ENCODE results near the gene COLEC11.
A peak's percentile ranks its signal among the peaks of the same experiment; 100 is the strongest.
"Not testable (repeated sequence)": the region's sequence is repeated elsewhere in the genome, so short reads cannot be mapped to it uniquely, and the experiment has no call there.

COLEC11 gene

DNA sequence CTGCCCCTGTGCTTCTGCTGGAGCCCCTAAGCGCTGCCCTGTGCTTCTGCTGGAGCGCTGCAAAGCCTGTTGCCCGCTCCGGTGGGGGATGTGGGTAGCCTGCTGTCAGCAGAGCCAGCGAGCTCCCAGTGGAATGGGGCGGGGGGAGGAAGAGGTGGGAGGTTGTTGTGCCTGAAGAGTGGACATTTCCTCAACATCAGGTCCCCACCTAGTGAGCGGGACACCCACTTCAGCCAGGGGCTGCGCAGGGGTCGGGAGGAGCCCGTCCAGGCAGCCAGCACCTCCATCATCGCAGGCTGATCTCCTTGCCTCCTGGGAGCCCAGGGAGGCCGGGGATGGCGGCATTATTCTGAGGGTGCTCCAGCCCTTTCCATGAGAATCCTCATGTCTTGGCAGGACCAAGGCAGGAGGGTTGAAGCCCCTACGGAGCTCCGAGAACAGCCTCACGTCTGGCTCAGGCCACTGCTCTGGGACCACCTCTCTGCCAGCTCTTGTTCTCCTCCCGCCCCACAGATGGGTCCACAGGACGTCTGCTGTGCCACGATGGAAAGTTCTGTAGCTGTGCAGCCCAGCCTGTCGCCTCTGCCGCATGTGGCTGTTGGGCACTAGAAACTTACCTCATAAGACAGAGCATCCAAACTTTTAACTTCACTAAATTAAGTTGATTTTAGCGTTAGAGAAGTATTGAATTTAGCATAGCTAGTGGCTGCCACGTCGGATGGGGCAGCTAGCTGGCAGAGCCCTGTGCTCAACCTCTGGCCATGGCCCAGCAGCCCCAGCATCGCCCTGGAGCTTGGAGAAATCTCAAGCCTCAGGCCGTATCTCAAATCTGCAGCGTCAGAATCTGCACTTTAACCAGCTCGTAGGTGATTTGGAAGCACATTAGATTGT lies 61.2 kb downstream of the COLEC11 start:
- no peak for DNase-seq

DNA sequence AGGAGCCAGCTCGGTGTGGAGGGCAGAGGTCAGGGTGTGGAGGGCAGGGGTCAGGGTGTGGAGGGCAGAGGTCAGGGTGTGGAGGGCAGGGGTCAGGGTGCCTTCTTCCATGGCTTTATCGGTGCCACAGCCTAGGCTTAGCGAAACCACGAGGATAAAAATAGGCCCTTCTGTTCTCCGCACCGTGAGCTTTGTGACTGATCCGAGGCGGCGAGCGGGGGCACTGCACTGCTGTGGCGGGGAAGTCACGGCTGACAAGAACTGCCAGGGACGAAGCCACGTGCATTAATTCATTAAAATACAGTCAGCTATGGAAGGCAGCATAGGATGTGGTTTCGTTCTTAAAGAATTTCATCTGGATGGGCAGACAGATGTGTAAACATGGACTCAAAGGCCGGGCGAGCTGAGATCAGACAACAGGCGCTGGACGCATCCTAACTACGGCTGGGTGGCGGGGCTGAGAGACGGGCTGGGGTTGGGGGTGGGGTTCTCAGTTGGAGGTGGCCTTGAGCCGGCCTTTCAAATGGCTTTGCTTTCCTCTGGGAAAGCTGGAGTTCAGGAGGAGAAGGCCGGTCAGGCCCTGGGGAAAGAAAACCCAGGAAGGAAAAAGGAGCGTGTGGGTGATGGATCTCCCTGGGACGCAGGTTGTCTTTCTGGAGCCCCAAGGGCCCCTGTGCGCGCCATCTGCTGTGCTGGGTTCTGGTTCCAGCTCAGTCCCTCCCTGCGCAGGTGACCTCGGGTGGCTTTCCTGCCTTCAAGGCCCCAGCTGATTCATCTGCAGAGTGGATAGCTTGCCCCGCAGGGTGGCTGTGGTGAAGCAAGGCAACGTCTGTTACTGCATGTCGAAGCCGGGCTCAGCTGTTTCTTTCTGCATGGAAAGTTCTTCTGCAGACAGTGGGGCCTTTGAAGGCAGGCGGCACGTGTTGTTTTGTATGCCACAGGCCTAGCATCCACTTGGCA lies 62.1 kb downstream of the COLEC11 start:
- peak; percentile 4 for DNase-seq

- no peak for DNase-seq
These were observed 63.0 kb downstream of the COLEC11 start, which contains the start of gene ALLC for GRCh38 chr2:3657881-3658280. Gene ALLC (plus strand): TSS chr2:3658200. CDS start chr2:3671158, 12,958 bp downstream.

GRCh38 chr2:3659447-3660432 lies 64.8 kb downstream of the COLEC11 start:
- DNase-seq = no peak

- DNase-seq = not testable (repeated sequence)
These were observed 65.7 kb downstream of the COLEC11 start for GRCh38 chr2:3660640-3661039.

- no peak for DNase-seq
These were observed 66.3 kb downstream of the COLEC11 start for GRCh38 chr2:3661149-3661660.

- peak; percentile 73 for DNase-seq
These were observed 67.3 kb downstream of the COLEC11 start for GRCh38 chr2:3662239-3662638.

DNA sequence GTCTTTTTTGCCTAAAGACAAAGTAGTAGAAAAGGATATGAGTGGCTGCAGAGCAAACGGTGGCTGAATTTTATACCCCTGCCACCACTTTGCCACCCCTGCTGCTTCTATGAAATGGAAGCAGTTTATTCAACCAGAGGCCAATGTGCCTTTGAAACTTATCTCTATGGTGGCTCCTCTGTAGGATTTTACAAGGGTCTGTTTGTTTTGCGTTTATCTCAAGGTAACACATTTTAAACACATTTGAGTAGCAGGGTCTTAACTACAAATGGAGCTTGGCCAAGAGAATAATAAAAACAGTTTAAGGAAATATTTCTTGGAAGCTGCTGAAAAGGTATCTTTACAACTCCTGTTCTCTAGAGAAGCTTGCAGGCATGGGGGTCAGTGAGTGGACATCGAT lies 69.2 kb downstream of the COLEC11 start:
- DNase-seq = no peak

- no peak for DNase-seq
These were observed 70.0 kb downstream of the COLEC11 start for GRCh38 chr2:3664925-3665324.

DNA sequence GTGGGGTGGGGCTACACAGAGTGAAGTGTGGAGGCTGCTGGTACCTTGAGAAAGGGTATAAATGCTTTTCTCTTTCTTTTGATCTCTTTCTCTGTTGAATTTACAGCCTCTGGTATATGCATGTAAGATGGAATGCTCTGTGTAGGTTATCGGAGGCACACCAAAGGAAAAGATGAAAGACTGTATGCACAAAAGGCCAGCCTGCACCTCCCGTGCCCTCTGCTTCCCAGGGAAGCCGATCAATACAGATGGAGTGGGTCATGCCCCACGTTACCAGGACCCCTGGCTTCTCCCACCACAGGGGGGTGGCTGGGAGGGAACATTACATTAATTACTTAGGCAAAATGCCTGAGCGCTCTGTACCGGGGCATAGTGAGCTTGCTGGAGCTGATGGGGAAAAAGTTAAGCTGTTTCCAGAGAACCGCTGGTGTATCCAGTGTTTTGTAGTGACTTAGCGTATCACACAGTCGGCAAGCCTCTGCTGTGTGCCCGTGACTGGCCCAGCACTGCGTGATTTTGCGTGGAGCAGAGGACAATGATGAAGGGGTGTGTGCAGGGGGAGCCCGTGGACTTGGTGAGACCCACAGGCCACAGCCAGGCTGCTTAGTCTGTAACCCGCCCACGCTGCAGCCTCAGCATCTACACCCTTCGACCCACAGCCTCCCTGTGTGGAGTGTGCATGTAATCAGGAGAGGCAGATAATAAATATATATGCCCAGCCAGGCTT lies 71.1 kb downstream of the COLEC11 start:
- no peak for DNase-seq

DNA sequence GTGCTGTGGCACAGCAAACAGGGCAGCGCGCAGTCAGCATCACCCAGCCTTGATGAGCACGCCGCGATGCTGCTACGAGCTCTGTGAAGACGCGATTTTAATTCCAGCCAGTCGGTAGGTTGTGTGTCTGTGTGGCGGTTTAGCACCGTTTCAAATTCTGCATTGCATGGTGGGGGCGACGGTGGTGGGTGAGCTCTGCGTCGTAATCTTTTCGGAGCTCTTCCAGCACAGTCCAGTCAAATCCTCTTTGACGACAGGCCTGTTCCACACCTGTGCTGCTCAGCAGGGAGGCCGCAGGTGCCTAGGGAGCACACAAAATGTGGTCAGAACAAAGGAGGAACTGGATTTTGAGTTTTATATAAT lies 71.7 kb downstream of the COLEC11 start:
- no peak for DNase-seq

DNA sequence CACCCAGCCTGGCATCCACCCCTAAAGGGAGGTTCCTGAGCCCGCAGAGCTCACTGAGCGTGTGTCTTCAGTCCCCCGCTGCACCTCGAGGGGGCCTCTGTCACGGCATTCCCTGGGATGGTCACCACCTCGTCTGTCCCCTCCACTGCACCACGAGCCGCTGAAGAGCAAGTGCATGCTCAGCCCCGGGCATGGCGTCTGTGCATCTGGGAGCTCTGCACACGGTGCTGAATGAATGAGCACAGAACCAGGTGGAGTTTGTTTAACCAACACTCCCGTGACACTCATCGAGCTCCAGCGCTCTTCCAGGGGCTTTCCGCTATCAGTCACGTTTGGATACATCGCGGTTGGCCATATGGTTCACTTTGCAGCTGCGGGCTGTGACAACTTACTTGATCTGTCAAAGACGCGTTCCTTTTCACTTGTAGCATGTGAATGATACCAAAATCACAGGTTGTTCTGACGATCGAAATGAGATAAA lies 72.3 kb downstream of the COLEC11 start:
- no peak for DNase-seq

DNA sequence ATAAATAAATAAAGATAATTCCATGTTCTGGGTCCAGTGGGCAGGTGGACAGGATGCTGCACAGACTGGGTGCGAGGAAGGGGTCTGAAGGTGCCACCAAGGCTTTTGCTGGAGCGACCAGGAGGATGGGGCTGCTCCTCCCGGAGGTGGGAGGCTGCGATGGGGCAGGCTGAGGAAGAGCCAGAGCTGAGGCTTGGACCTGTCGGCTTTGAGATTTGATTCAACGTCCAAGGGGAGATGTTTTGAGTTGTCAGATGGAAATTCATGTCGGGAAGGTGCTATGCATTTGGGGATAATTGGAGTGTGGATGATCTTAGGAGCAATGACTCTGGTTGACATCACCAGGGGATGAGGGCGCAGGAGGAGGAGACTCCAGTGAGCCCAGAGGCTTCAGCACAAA lies 74.7 kb downstream of the COLEC11 start:
- no peak for DNase-seq

DNA sequence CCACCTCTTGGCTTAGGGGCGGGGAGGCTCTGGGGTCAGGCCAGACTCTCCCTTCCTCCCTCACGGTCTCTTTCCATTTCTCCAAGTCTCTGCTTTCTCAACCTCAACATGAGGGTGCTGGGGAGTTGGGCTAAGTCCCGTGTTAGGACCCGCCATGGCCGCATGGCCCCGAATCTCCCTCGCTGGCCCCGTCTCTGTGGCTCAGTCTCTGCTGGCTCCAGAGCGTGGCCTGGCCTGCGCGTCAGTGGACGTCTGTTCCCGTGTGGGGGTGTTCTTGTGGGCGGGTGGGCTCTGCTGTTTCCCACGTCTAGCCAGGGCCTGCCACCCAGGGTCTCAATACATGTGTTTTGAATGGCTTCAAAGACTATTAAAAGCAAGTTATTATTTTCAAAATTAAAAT lies 75.5 kb downstream of the COLEC11 start:
- DNase-seq = no peak

DNA sequence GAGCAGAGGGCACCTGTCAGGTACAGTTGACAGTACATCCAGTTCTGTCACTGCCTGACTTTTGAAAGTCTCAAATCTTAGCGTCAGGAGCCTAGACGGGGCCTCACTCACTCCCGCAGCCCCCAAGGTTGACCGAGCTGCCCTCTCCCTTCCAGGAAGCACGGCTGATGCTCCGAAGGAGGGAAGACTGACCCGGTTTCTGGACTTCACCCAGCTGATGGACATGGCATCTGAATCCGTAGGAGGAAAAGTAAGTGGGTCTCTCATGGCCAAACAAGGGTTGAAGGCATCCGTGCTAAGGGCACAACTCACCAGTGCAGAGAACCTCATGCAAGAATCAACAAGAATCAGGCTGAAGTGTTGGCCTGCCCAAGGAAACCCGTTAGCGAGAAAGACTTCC lies 76.0 kb downstream of the COLEC11 start:
- DNase-seq = no peak

DNA sequence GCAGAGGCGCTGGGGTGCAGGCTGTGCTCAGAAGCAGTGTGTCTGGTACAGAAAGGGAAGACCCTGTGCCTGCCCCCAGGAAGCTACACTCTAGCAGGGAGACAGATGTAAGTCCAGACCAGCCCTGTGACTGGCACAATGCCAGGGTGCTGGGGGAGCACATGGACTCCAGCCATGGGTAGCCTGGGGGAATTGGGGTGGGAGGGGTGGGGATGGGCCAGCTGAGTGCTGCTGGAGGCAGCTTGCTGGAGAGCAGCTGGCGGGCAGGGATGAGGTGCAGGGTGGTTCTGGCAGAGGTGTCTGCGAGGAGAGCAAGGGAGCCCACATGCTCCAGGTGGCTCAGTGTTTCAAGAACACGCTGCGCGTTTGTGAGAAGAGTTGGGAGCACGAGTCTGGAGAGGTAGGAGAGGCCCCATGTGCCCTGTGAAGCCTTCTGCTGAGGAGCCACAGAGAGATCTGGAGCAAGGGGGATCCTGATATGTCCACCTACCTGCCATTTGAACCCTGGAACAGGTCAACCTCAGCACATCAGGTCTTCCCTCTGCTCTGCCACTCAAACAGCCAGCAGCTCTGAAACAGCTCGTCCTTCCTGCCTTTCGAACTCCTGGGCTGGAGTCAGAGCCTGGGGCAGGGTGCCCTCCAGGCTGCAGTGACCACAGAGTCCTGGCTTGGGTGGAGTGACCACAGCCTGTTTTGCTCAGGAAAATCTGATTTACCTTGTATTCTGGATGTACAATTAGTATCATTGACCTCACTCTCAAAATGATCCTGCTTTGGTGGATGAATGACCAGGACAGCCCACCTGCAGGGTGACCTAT lies 78.2 kb downstream of the COLEC11 start:
- peak; percentile 32 for DNase-seq

- no peak for DNase-seq
These were observed 79.3 kb downstream of the COLEC11 start for GRCh38 chr2:3674066-3674845.

GRCh38 chr2:3675687-3676086 lies 80.8 kb downstream of the COLEC11 start:
- no peak for DNase-seq

DNA sequence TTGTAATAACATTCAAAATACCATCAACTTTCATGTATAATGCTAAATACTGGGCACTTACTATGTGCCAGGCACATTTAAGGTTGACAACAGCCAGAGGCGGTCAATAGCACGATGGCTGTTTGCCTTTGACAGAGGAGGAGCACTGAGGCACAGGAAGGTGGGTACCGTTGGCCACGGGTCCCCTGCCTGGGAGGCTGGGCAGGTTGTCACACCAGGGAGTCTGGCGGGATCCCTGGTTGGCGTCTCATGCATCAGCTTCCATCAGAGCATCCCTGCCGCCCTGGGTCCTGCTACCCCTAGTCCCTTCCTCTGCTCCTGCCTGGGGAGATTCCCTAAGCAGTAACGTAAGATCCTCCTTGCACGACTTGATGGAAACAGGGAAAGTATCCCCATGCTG lies 82.5 kb downstream of the COLEC11 start:
- no peak for DNase-seq

GRCh38 chr2:3678212-3678611 lies 83.3 kb downstream of the COLEC11 start:
- no peak for DNase-seq
